Neural cell (in vitro differentiated cells): ENCODE data around the gene ATP12A.

Experiments
- EZH2 ChIP-seq: fragments of 200-600, 300-800 bp; shearing (Covaris generic), sonication (generic); IDR thresholded peaks from 2 replicates; pipeline ENCODE4 v1.6.1; 2014; ENCODE audit warnings: antibody characterized with exemption, low read length, borderline replicate concordance, mild to moderate bottlenecking; ENCODE audit not compliant: insufficient read depth, poor library complexity, severe bottlenecking
- RAD21 ChIP-seq: fragments of 450-650 bp; conservative IDR thresholded peaks from 2 replicates; pipeline ENCODE4 v1.6.1; 2014; ENCODE audit warnings: antibody characterized with exemption, mild to moderate bottlenecking, moderate library complexity
- SMC3 ChIP-seq: fragments of 450-650 bp; conservative IDR thresholded peaks from 2 replicates; pipeline ENCODE4 v1.6.1; 2014; ENCODE audit warnings: antibody characterized with exemption, mild to moderate bottlenecking, moderate library complexity; ENCODE audit not compliant: poor library complexity
- TAF1 ChIP-seq: IDR thresholded peaks from 2 replicates; pipeline ENCODE4 v1.6.1; 2012; ENCODE audit warnings: low read depth
- TF ChIP-seq, protein P1 (sequence below): fragments of 450-650 bp; IDR thresholded peaks from 2 replicates; pipeline ENCODE4 v1.5.1; 2014; ENCODE audit warnings: antibody characterized with exemption, mild to moderate bottlenecking, moderate library complexity; ENCODE audit not compliant: poor library complexity, severe bottlenecking
- TF ChIP-seq, protein P2 (sequence below): IDR thresholded peaks from 2 replicates; pipeline ENCODE4 v1.6.1; 2012; ENCODE audit warnings: borderline replicate concordance

DNA sequence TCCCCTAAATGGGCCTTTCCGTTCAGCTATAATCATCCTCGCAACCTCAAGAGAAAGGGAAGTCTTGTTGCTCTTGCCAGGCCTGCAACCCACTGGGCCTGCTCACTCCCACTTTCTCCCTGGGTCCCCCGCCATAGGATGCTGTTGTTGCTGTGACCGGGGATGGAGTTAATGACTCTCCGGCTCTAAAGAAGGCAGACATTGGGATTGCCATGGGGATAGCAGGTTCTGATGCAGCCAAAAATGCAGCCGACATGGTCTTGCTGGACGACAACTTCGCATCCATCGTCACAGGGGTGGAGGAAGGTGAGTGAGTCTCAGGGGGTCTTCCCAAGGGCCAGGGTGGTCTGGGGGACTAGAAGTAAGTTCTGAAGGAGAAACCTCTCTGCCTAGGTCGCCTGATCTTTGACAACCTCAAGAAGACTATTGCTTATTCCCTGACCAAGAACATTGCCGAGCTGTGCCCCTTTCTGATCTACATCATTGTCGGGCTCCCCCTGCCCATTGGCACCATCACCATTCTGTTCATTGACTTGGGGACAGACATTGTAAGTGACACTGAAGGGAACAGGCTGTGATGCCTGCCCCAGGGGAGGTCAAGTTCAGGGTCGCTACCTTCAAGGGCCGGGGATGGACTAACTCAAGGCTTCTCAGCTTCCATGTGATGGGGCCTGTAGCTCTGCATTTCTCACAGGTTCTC, 26.8 kb downstream of the ATP12A start:
- TF ChIP-seq, protein P1, sequence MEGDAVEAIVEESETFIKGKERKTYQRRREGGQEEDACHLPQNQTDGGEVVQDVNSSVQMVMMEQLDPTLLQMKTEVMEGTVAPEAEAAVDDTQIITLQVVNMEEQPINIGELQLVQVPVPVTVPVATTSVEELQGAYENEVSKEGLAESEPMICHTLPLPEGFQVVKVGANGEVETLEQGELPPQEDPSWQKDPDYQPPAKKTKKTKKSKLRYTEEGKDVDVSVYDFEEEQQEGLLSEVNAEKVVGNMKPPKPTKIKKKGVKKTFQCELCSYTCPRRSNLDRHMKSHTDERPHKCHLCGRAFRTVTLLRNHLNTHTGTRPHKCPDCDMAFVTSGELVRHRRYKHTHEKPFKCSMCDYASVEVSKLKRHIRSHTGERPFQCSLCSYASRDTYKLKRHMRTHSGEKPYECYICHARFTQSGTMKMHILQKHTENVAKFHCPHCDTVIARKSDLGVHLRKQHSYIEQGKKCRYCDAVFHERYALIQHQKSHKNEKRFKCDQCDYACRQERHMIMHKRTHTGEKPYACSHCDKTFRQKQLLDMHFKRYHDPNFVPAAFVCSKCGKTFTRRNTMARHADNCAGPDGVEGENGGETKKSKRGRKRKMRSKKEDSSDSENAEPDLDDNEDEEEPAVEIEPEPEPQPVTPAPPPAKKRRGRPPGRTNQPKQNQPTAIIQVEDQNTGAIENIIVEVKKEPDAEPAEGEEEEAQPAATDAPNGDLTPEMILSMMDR, result no peak
- TF ChIP-seq, protein P2, sequence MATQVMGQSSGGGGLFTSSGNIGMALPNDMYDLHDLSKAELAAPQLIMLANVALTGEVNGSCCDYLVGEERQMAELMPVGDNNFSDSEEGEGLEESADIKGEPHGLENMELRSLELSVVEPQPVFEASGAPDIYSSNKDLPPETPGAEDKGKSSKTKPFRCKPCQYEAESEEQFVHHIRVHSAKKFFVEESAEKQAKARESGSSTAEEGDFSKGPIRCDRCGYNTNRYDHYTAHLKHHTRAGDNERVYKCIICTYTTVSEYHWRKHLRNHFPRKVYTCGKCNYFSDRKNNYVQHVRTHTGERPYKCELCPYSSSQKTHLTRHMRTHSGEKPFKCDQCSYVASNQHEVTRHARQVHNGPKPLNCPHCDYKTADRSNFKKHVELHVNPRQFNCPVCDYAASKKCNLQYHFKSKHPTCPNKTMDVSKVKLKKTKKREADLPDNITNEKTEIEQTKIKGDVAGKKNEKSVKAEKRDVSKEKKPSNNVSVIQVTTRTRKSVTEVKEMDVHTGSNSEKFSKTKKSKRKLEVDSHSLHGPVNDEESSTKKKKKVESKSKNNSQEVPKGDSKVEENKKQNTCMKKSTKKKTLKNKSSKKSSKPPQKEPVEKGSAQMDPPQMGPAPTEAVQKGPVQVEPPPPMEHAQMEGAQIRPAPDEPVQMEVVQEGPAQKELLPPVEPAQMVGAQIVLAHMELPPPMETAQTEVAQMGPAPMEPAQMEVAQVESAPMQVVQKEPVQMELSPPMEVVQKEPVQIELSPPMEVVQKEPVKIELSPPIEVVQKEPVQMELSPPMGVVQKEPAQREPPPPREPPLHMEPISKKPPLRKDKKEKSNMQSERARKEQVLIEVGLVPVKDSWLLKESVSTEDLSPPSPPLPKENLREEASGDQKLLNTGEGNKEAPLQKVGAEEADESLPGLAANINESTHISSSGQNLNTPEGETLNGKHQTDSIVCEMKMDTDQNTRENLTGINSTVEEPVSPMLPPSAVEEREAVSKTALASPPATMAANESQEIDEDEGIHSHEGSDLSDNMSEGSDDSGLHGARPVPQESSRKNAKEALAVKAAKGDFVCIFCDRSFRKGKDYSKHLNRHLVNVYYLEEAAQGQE, result no peak
- no peak for TF ChIP-seq TAF1
- TF ChIP-seq EZH2, result no peak
- TF ChIP-seq SMC3, result no peak
- TF ChIP-seq RAD21, result no peak
